ENCODE data around the gene RAB11FIP5.

Gene RAB11FIP5

DNA sequence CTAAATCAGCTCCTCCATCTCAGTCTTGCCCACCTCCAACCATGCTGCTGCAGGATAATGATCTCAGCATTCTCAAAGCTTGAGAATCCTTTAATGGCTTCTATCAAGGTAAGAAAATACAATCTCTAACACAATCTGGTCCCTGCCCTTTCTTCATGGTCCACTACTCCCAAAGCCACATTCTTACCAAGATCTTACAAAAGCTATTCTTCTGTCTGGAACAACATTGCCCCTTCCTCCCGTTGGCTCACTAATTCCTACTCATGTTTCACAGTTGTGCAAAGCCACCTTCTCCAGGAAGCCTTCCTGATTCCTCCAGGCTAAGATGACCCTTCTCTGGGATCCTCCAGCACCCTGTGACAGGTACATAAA is 35.3 kb downstream of the RAB11FIP5 start:
- Histone ChIP-seq H3K79me2 (ENCODE audit: control insufficient read depth, insufficient read depth, low read length) (no peaks in the 10 kb centered on the region), H2BK120ac (ENCODE audit: low read depth, low read length) (no peak overlapping the region), H3K4me1 (ENCODE audit: control insufficient read depth, low read depth, low read length) (peaks cover 2% of the 10 kb centered on the region), H3K56ac (ENCODE audit: low read length) (no peak overlapping the region), H2BK15ac (replicated peaks; ENCODE audit: low read depth) (no peak overlapping the region), H3K18ac (ENCODE audit: low read length) (no peak overlapping the region), H4K5ac (ENCODE audit: low read length) (no peak overlapping the region), H3K36me3 (ENCODE audit: control insufficient read depth, insufficient read depth, low read length) (no peaks in the 10 kb centered on the region), H3K4ac (ENCODE audit: low read depth, low read length) (no peak overlapping the region), H3K9ac (ENCODE audit: low read length) (no peak overlapping the region), H2AK5ac (ENCODE audit: low read length) (no peak overlapping the region), H3K27me3 (ENCODE audit: insufficient read depth, low read length, poor library complexity) (no peaks in the 10 kb centered on the region), H3K23ac (ENCODE audit: low read length) (no peak overlapping the region), H3K79me1 (ENCODE audit: low read length) (no peaks in the 10 kb centered on the region), H3K27ac (ENCODE audit: low read depth, low read length) (no peak overlapping the region), H4K8ac (ENCODE audit: low read depth, low read length) (no peak overlapping the region), H3K4me3 (ENCODE audit: low read length) (no peak overlapping the region), H2BK5ac (ENCODE audit: low read length) (no peak overlapping the region), H3K4me2 (ENCODE audit: low read length) (no peak overlapping the region)
- no CpG with 5 or more reads among the region's 1 CpG for WGBS (ENCODE audit: extremely low coverage, insufficient coverage, low lambda C conversion rate)
- no peak for DNase-seq

GRCh38 chr2:73076701-73077423 is 35.9 kb downstream of the RAB11FIP5 start:
- no peak for DNase-seq
- no peaks in the 10 kb centered on the region for H3K79me1 ChIP-seq (ENCODE audit: low read length)
- H2AK5ac ChIP-seq (ENCODE audit: low read length) = no peak overlapping the region
- no peak overlapping the region for H3K9ac ChIP-seq (ENCODE audit: low read length)
- H3K36me3 ChIP-seq (ENCODE audit: control insufficient read depth, insufficient read depth, low read length) = no peaks in the 10 kb centered on the region
- H3K56ac ChIP-seq (ENCODE audit: low read length) = no peak overlapping the region
- H2BK15ac ChIP-seq (replicated peaks; ENCODE audit: low read depth) = no peak overlapping the region
- no peak overlapping the region for H2BK120ac ChIP-seq (ENCODE audit: low read depth, low read length)
- H4K5ac ChIP-seq (ENCODE audit: low read length) = no peak overlapping the region
- no peak overlapping the region for H4K8ac ChIP-seq (ENCODE audit: low read depth, low read length)
- H3K4me3 ChIP-seq (ENCODE audit: low read length) = no peak overlapping the region
- H3K27ac ChIP-seq (ENCODE audit: low read depth, low read length) = no peak overlapping the region
- H3K18ac ChIP-seq (ENCODE audit: low read length) = no peak overlapping the region
- H2BK5ac ChIP-seq (ENCODE audit: low read length) = no peak overlapping the region
- H3K4me2 ChIP-seq (ENCODE audit: low read length) = no peak overlapping the region
- no peaks in the 10 kb centered on the region for H3K27me3 ChIP-seq (ENCODE audit: insufficient read depth, low read length, poor library complexity)
- H3K4me1 ChIP-seq (ENCODE audit: control insufficient read depth, low read depth, low read length) = peaks cover 2% of the 10 kb centered on the region
- no peaks in the 10 kb centered on the region for H3K79me2 ChIP-seq (ENCODE audit: control insufficient read depth, insufficient read depth, low read length)
- WGBS (ENCODE audit: extremely low coverage, insufficient coverage, low lambda C conversion rate) = no CpG with 5 or more reads among the region's 8 CpGs
- H3K23ac ChIP-seq (ENCODE audit: low read length) = no peak overlapping the region
- no peak overlapping the region for H3K4ac ChIP-seq (ENCODE audit: low read depth, low read length)

- H3K4me1 ChIP-seq (ENCODE audit: control insufficient read depth, low read depth, low read length) = no peaks in the 10 kb centered on the region
- WGBS (ENCODE audit: extremely low coverage, insufficient coverage, low lambda C conversion rate) = no CpG with 5 or more reads among the region's 23 CpGs
- no peak overlapping the region for H2BK15ac ChIP-seq (replicated peaks; ENCODE audit: low read depth)
- H4K5ac ChIP-seq (ENCODE audit: low read length) = no peak overlapping the region
- H4K8ac ChIP-seq (ENCODE audit: low read depth, low read length) = no peak overlapping the region
- H3K4ac ChIP-seq (ENCODE audit: low read depth, low read length) = no peak overlapping the region
- no peak overlapping the region for H3K27ac ChIP-seq (ENCODE audit: low read depth, low read length)
- no peak overlapping the region for H2BK120ac ChIP-seq (ENCODE audit: low read depth, low read length)
- H3K56ac ChIP-seq (ENCODE audit: low read length) = no peak overlapping the region
- H2BK5ac ChIP-seq (ENCODE audit: low read length) = no peak overlapping the region
- no peak overlapping the region for H3K4me2 ChIP-seq (ENCODE audit: low read length)
- H3K23ac ChIP-seq (ENCODE audit: low read length) = no peak overlapping the region
- DNase-seq = no peak
- no peaks in the 10 kb centered on the region for H3K79me1 ChIP-seq (ENCODE audit: low read length)
- no peak overlapping the region for H3K4me3 ChIP-seq (ENCODE audit: low read length)
- no peaks in the 10 kb centered on the region for H3K79me2 ChIP-seq (ENCODE audit: control insufficient read depth, insufficient read depth, low read length)
- no peaks in the 10 kb centered on the region for H3K36me3 ChIP-seq (ENCODE audit: control insufficient read depth, insufficient read depth, low read length)
- H3K27me3 ChIP-seq (ENCODE audit: insufficient read depth, low read length, poor library complexity) = no peaks in the 10 kb centered on the region
- H3K9ac ChIP-seq (ENCODE audit: low read length) = no peak overlapping the region
- no peak overlapping the region for H2AK5ac ChIP-seq (ENCODE audit: low read length)
- no peak overlapping the region for H3K18ac ChIP-seq (ENCODE audit: low read length)
Measured at GRCh38 chr2:73075477-73076373, 37.0 kb downstream of the RAB11FIP5 start.

DNA sequence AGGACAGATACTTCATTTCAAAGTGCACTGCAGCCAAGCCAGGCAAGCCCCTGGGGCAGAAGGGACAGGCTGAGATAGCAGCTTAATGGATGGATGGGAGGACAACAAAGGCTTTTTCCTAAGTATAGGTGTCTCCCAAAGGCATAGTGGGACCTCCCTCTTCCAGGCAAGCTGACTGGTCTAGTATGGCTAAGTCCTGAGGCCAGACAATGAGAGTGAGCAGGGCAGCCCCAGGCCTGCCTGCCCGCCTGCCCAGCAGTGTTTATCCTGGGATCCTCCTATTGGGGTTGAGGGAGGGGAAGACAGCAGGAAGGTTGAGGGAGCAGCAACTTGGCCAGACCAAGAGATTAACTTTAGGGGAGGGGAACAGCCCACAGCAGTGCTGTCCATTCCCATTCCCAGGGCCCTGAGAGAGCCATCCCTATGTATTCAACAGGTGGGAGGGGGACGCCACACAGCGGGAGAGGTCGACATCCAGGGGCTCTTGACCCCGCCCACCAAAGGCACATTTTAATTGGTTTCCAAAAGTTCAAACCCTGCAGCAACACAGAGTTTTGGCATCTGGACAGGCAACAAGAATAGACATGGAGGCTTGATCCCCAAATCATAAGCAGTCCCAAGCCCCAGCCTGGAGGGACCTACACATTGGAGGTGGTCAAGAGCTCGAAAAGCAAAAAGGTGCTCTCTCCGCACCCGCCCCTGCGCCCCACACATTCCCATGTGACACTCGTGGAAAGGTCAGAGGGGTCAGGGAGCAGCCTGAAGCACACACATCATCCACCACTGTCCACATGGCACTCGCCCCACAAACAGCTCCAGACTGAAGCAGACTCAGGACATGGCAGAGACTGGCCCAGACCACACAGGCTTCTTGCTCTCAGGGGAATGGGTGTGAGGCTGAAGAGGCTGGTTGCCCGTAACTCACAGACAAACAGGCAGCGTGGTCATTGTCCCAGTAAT is 38.4 kb downstream of the RAB11FIP5 start:
- WGBS (ENCODE audit: extremely low coverage, insufficient coverage, low lambda C conversion rate) = no CpG with 5 or more reads among the region's 13 CpGs
- no peak for DNase-seq

DNA sequence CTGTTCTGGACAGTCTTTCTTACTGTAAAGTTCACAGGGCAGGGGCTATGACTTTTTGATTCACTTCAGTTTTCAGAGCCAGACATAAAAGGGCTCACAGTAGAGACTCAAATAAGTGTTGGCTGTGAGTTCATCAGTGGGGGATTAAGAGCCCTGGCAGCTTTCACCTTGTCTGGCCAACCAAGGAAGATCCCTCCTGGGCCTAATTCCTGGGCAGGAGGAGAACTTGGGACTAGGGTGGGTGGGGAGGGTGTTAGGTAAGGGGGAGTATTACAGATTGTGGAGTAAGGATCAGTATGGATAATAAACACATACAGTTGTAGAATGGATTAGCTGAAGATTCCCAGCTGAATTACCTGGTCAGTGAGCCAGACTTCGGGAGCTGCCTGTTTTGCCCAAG is 40.3 kb downstream of the RAB11FIP5 start:
- H3K36me3 ChIP-seq (ENCODE audit: control insufficient read depth, insufficient read depth, low read length) = no peaks in the 10 kb centered on the region
- peak overlapping the region; percentile 99 for H3K56ac ChIP-seq (ENCODE audit: low read length)
- no peak overlapping the region for H3K18ac ChIP-seq (ENCODE audit: low read length)
- peaks cover 9% of the 10 kb centered on the region for H3K4me1 ChIP-seq (ENCODE audit: control insufficient read depth, low read depth, low read length)
- DNase-seq = no peak
- no peak overlapping the region for H4K5ac ChIP-seq (ENCODE audit: low read length)
- H2AK5ac ChIP-seq (ENCODE audit: low read length) = no peak overlapping the region
- H3K79me2 ChIP-seq (ENCODE audit: control insufficient read depth, insufficient read depth, low read length) = peaks cover 24% of the 10 kb centered on the region
- H3K4me3 ChIP-seq (ENCODE audit: low read length) = no peak overlapping the region
- H2BK15ac ChIP-seq (replicated peaks; ENCODE audit: low read depth) = no peak overlapping the region
- peak overlapping the region; percentile 87 for H3K4me2 ChIP-seq (ENCODE audit: low read length)
- peaks cover 20% of the 10 kb centered on the region for H3K79me1 ChIP-seq (ENCODE audit: low read length)
- no peak overlapping the region for H4K8ac ChIP-seq (ENCODE audit: low read depth, low read length)
- peak overlapping the region; percentile 97 for H3K9ac ChIP-seq (ENCODE audit: low read length)
- H2BK120ac ChIP-seq (ENCODE audit: low read depth, low read length) = no peak overlapping the region
- no peak overlapping the region for H3K27ac ChIP-seq (ENCODE audit: low read depth, low read length)
- H3K27me3 ChIP-seq (ENCODE audit: insufficient read depth, low read length, poor library complexity) = no peaks in the 10 kb centered on the region
- H3K23ac ChIP-seq (ENCODE audit: low read length) = no peak overlapping the region
- no CpG with 5 or more reads among the region's 1 CpG for WGBS (ENCODE audit: extremely low coverage, insufficient coverage, low lambda C conversion rate)
- H2BK5ac ChIP-seq (ENCODE audit: low read length) = no peak overlapping the region
- no peak overlapping the region for H3K4ac ChIP-seq (ENCODE audit: low read depth, low read length)

More for the DNA sequence above, 38.4 kb downstream of the RAB11FIP5 start:
- Histone ChIP-seq H3K4ac (ENCODE audit: low read depth, low read length) (no peak overlapping the region), H3K18ac (ENCODE audit: low read length) (no peak overlapping the region), H2BK15ac (replicated peaks; ENCODE audit: low read depth) (no peak overlapping the region), H2BK120ac (ENCODE audit: low read depth, low read length) (no peak overlapping the region), H3K23ac (ENCODE audit: low read length) (no peak overlapping the region), H3K56ac (ENCODE audit: low read length) (no peak overlapping the region), H4K8ac (ENCODE audit: low read depth, low read length) (no peak overlapping the region), H3K4me2 (ENCODE audit: low read length) (no peak overlapping the region), H2AK5ac (ENCODE audit: low read length) (no peak overlapping the region), H3K27me3 (ENCODE audit: insufficient read depth, low read length, poor library complexity) (no peaks in the 10 kb centered on the region), H3K4me1 (ENCODE audit: control insufficient read depth, low read depth, low read length) (peaks cover 4% of the 10 kb centered on the region), H3K9ac (ENCODE audit: low read length) (no peak overlapping the region), H2BK5ac (ENCODE audit: low read length) (no peak overlapping the region), H4K5ac (ENCODE audit: low read length) (no peak overlapping the region), H3K4me3 (ENCODE audit: low read length) (no peak overlapping the region), H3K79me1 (ENCODE audit: low read length) (peaks cover 7% of the 10 kb centered on the region), H3K79me2 (ENCODE audit: control insufficient read depth, insufficient read depth, low read length) (peaks cover 9% of the 10 kb centered on the region), H3K27ac (ENCODE audit: low read depth, low read length) (no peak overlapping the region), H3K36me3 (ENCODE audit: control insufficient read depth, insufficient read depth, low read length) (no peaks in the 10 kb centered on the region)
